Endothelial cell of umbilical vein (primary cell): ENCODE results near the gene IFI6. TPM values are rescaled to one million over a fixed set of nuclear protein-coding genes. Genes with fewer than 3 reads are reported as not detected.

Experiments
- BruUV-seq: library from RNA; stranded (reverse); fragments of 400-500 nt; replicated peaks from 2 replicates; lab custom pipeline; 2021; lab: Mats Ljungman, UMichigan
- CTCF ChIA-PET: fragments of 300-600, 350-600 bp; sonication (Branson Sonifier 250); formaldehyde crosslinking; loops from one replicate; lab custom pipeline; 2021; ENCODE audit warnings: antibody characterized with exemption, inconsistent platforms; lab: Charles Lee
- POLR2A ChIA-PET: fragments of 300-600, 350-600 bp; sonication (Branson Sonifier 250); formaldehyde crosslinking; loops from one replicate; lab custom pipeline; 2021; ENCODE audit warnings: antibody characterized with exemption, inconsistent platforms; lab: Charles Lee
- DNase-seq: peaks from one replicate; pipeline ENCODE4 v3.0.0-alpha.2; 2011; ENCODE audit warnings: low read depth, low spot score
- FAIRE-seq: peaks from 2 replicates; lab custom pipeline; 2011; peaks lifted over from hg19 to GRCh38; lab: Jason Lieb, UNC
- H2AFZ ChIP-seq: 2 replicates; pipeline ENCODE4 v1.6.0; 2012; ENCODE audit warnings: low read depth, low read length, control low read depth, inconsistent platforms
- H3K27ac ChIP-seq: 2 replicates; pipeline ENCODE4 v1.5.1; 2011; ENCODE audit warnings: low read depth, mild to moderate bottlenecking, control low read depth, low read length, moderate library complexity; ENCODE audit not compliant: insufficient read depth
- H3K27me3 ChIP-seq, 2 experiments: 2 replicates each; pipeline versions ENCODE4 v1.6.0 to v1.6.1; 2011; ENCODE audit warnings: low read length in 2 of 2, mixed read lengths in 1 of 2; ENCODE audit not compliant: control insufficient read depth in 2 of 2, insufficient read depth in 2 of 2
- H3K36me3 ChIP-seq, 2 experiments: 2 replicates in 1 of 2; 3 replicates in 1 of 2; pipeline ENCODE4 v1.5.1; 2011; ENCODE audit warnings: low read length in 2 of 2, mild to moderate bottlenecking in 1 of 2, moderate library complexity in 1 of 2; ENCODE audit not compliant: control insufficient read depth in 2 of 2, insufficient read depth in 2 of 2; ENCODE audit errors: extremely low read depth in 1 of 2
- H3K4me1 ChIP-seq: 3 replicates; pipeline ENCODE4 v1.5.1; 2011; ENCODE audit warnings: mild to moderate bottlenecking, low read length; ENCODE audit not compliant: control insufficient read depth, insufficient read depth; ENCODE audit errors: extremely low read depth
- H3K4me2 ChIP-seq: 2 replicates; pipeline ENCODE4 v1.6.1; 2011; ENCODE audit warnings: low read length, control low read depth, mixed read lengths; ENCODE audit not compliant: insufficient read depth
- H3K4me3 ChIP-seq, 3 experiments: fragments of 200-600 bp in 1 of 3; sonication (generic), shearing (Covaris generic) in 1 of 3; replicated peaks in 1 of 3; 2 replicates each; pipeline ENCODE4 v1.5.1; 2011 to 2016; ENCODE audit warnings: control low read depth in 3 of 3, low read length in 3 of 3, mild to moderate bottlenecking in 2 of 3, inconsistent platforms in 1 of 3, low read depth in 1 of 3, moderate library complexity in 1 of 3; ENCODE audit not compliant: insufficient read depth in 1 of 3
- H3K79me2 ChIP-seq: 2 replicates; pipeline ENCODE4 v1.6.0; 2012; ENCODE audit warnings: low read length, inconsistent platforms; ENCODE audit not compliant: control insufficient read depth, insufficient read depth
- H3K9ac ChIP-seq: replicated peaks from 2 replicates; pipeline ENCODE3; 2011; ENCODE audit warnings: low read length, control low read depth; ENCODE audit not compliant: insufficient read depth; ENCODE audit errors: extremely low read depth
- H3K9me1 ChIP-seq: replicated peaks from 3 replicates; pipeline ENCODE4 v1.6.0; 2011; ENCODE audit warnings: mild to moderate bottlenecking, low read length; ENCODE audit not compliant: control insufficient read depth, insufficient read depth; ENCODE audit errors: extremely low read depth
- H3K9me3 ChIP-seq: replicated peaks from 2 replicates; pipeline ENCODE4 v1.5.1; 2012; ENCODE audit warnings: low read length, inconsistent platforms; ENCODE audit not compliant: control insufficient read depth, insufficient read depth
- H4K20me1 ChIP-seq: replicated peaks from 2 replicates; pipeline ENCODE3; 2011; ENCODE audit warnings: mild to moderate bottlenecking, low read length; ENCODE audit not compliant: control insufficient read depth, insufficient read depth; ENCODE audit errors: extremely low read depth
- EZH2 ChIP-seq: IDR thresholded peaks from 2 replicates; pipeline ENCODE4 v1.6.1; 2012; ENCODE audit warnings: borderline replicate concordance, low read depth, mild to moderate bottlenecking, moderate library complexity, low read length, inconsistent platforms; ENCODE audit not compliant: severe bottlenecking
- FOS ChIP-seq: IDR thresholded peaks from 2 replicates; pipeline ENCODE4 v1.6.1; 2011; ENCODE audit warnings: mild to moderate bottlenecking, low read length, moderate library complexity, borderline replicate concordance; ENCODE audit not compliant: insufficient read depth
- JUN ChIP-seq: IDR thresholded peaks from 2 replicates; pipeline ENCODE4 v1.6.1; 2011; ENCODE audit warnings: borderline replicate concordance, low read depth; ENCODE audit not compliant: insufficient read length, insufficient read depth
- MAX ChIP-seq: IDR thresholded peaks from 2 replicates; pipeline ENCODE4 v1.6.1; 2011; ENCODE audit not compliant: insufficient read depth, insufficient read length
- MYC ChIP-seq: IDR thresholded peaks from one replicate; pipeline ENCODE4 v1.6.1; 2011; ENCODE audit warnings: mild to moderate bottlenecking, low read depth, low read length
- POLR2A ChIP-seq: IDR thresholded peaks from 2 replicates; pipeline ENCODE4 v1.6.1; 2012; ENCODE audit warnings: low read depth, mild to moderate bottlenecking, control low read depth, low read length
- dilution Hi-C: fragments of 300-500 bp; cut with MboI; formaldehyde crosslinking; loops from one replicate; pipeline ENCODE4 v1.15.0; 2019; ENCODE audit warnings: low sequenced_read_pairs; ENCODE audit not compliant: extremely low pct_ligation_motif_present
- intact Hi-C: fragments of 100-400 bp; cut with micrococcal nuclease; formaldehyde crosslinking; loops from one replicate; pipeline ENCODE4 v1.10.0; 2022
- polyA plus RNA-seq, 4 experiments: library from polyadenylated mRNA; depleted of rRNA in 3 of 4; stranded (reverse) in 3 of 4; unstranded in 1 of 4; fragments of >200 nt; gene quantifications; 2 replicates each; pipeline versions ENCODE4 v1.2.1 to v1.2.3, GENCODE V29; 2011 to 2012; ENCODE audit warnings: missing spikeins in 1 of 4
- total RNA-seq: library from RNA; stranded (reverse); gene quantifications from 2 replicates; pipeline ENCODE4 v1.2.3, GENCODE V29; 2021
- TF ChIP-seq, protein P1 (sequence below), 2 donors: IDR thresholded peaks; 1 replicate in 1 of 2; 2 replicates in 1 of 2; pipeline ENCODE4 v1.5.1; 2011; ENCODE audit warnings: low read length in 2 of 2, mild to moderate bottlenecking in 2 of 2, moderate library complexity in 2 of 2, control low read depth in 1 of 2, inconsistent platforms in 1 of 2, low read depth in 1 of 2; ENCODE audit not compliant: insufficient read depth in 1 of 2; ENCODE audit errors: extremely low read depth in 1 of 2

IFI6 gene
- total and polyA plus RNA-seq, 2 donors (not counting 3 experiments of a cell fraction or from before 2014, with no cell fraction given), result 28.4 to 47.9 TPM

DNA sequence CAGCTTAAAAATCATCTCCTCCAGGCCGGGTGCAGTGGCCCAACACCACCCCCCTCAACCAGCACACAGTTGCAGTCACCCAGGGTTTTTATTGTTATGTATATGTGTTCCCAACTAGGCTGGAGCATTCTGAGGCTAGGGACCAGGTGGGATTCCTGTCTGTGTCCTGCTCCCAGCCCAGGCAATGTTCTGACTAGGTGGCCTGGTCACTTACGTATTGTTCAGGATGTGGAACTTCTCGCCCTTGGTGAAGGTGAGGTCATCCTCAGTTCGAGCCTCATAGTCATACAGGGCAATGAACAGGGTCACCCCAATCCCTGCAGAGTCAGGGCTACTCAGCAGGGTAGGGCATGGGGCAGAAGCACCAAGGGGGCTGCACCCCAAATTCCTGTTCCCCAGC, 49.2 kb downstream of the IFI6 start:
- H3K36me3 ChIP-seq, result no peaks in the 10 kb centered on the region
- DNase-seq, result no peak
- no TSS peak for BruUV-seq
- no peak overlapping the region for H2AFZ ChIP-seq
- ChIA-PET CTCF (interaction anchor here (1.0 kb wide), 1 partner anchor 47 kb away, joined by 6 read pairs; no protein-coding TSS in a partner anchor), POLR2A (no interaction called here)
- TF ChIP-seq POLR2A, result no peak
- TF ChIP-seq, protein P1, sequence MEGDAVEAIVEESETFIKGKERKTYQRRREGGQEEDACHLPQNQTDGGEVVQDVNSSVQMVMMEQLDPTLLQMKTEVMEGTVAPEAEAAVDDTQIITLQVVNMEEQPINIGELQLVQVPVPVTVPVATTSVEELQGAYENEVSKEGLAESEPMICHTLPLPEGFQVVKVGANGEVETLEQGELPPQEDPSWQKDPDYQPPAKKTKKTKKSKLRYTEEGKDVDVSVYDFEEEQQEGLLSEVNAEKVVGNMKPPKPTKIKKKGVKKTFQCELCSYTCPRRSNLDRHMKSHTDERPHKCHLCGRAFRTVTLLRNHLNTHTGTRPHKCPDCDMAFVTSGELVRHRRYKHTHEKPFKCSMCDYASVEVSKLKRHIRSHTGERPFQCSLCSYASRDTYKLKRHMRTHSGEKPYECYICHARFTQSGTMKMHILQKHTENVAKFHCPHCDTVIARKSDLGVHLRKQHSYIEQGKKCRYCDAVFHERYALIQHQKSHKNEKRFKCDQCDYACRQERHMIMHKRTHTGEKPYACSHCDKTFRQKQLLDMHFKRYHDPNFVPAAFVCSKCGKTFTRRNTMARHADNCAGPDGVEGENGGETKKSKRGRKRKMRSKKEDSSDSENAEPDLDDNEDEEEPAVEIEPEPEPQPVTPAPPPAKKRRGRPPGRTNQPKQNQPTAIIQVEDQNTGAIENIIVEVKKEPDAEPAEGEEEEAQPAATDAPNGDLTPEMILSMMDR (IDR thresholded peaks at IDR 0.05; ENCODE audit: extremely low read depth in 1 of 2, insufficient read depth in 1 of 2, low read depth in 1 of 2, low read length in 2 of 2), result no peak
- TF ChIP-seq JUN, result no peak
- no peak for TF ChIP-seq FOS
- no peak for TF ChIP-seq MAX
- no peak for TF ChIP-seq MYC
- no peak for TF ChIP-seq EZH2
- H3K9ac ChIP-seq, result no peak overlapping the region
- no peaks in the 10 kb centered on the region for H3K9me3 ChIP-seq
- H3K4me3 ChIP-seq, result no peak overlapping the region
- H3K4me1 ChIP-seq, result peaks cover 5% of the 10 kb centered on the region
- no peak for FAIRE-seq
- no peaks in the 10 kb centered on the region for H3K9me1 ChIP-seq
- no peaks in the 10 kb centered on the region for H3K27me3 ChIP-seq
- H3K27ac ChIP-seq, result no peak overlapping the region
- no peak overlapping the region for H3K4me2 ChIP-seq
- H3K79me2 ChIP-seq, result no peaks in the 10 kb centered on the region
- dilution Hi-C loops (no loop called here), intact Hi-C loops (no loop called here)
- no peaks in the 10 kb centered on the region for H4K20me1 ChIP-seq
